Skeletal muscle tissue (tissue), 4 donors: ENCODE results near the gene GALNT17. TPM values are rescaled to one million over a fixed set of nuclear protein-coding genes. Genes with fewer than 3 reads are reported as not detected.

Source experiments
- H3K27ac ChIP-seq: one replicate; pipeline ENCODE4 v1.7.0; 2013; ENCODE audit warnings: mild to moderate bottlenecking, low read depth, low read length, inconsistent platforms
- H3K27me3 ChIP-seq, 3 donors: one replicate each; pipeline ENCODE4 v1.7.0; 2013; ENCODE audit warnings: low read length in 3 of 3; ENCODE audit not compliant: control insufficient read depth in 3 of 3, insufficient read depth in 3 of 3
- H3K36me3 ChIP-seq, 3 donors: one replicate each; pipeline ENCODE4 v1.7.0; 2013; ENCODE audit warnings: low read length in 3 of 3; ENCODE audit not compliant: control insufficient read depth in 3 of 3, insufficient read depth in 3 of 3
- H3K4me1 ChIP-seq, 3 donors: one replicate each; pipeline ENCODE4 v1.7.0; 2013; ENCODE audit warnings: low read length in 3 of 3, mild to moderate bottlenecking in 3 of 3; ENCODE audit not compliant: control insufficient read depth in 3 of 3, insufficient read depth in 3 of 3
- H3K4me3 ChIP-seq, 3 donors: one replicate each; pipeline ENCODE4 v1.7.0; 2013; ENCODE audit warnings: low read length in 3 of 3
- H3K9ac ChIP-seq, 3 donors: one replicate each; pipeline ENCODE4 v1.7.0; 2013; ENCODE audit warnings: low read length in 3 of 3, mild to moderate bottlenecking in 3 of 3, moderate library complexity in 2 of 3, low read depth in 1 of 3
- H3K9me3 ChIP-seq, 3 donors: one replicate each; pipeline ENCODE4 v1.7.0; 2013; ENCODE audit warnings: low read length in 3 of 3; ENCODE audit not compliant: control insufficient read depth in 3 of 3
- total RNA-seq: library from RNA; depleted of rRNA; stranded (reverse); fragments of >200 nt; gene quantifications from one replicate; pipeline ENCODE4 v1.2.3, GENCODE V29; 2014
- donor health status: Osteomylitis.

Gene GALNT17
- total RNA-seq, 1 donor from 2014 or later: 24.5 TPM

- H3K36me3 ChIP-seq: no peaks in the 10 kb centered on the region
- H3K27me3 ChIP-seq: no peaks in the 10 kb centered on the region
- H3K27ac ChIP-seq: no peak overlapping the region
- H3K4me1 ChIP-seq: no peaks in the 10 kb centered on the region
- no peak overlapping the region for H3K4me3 ChIP-seq
- no peak overlapping the region for H3K9ac ChIP-seq
- H3K9me3 ChIP-seq: no peaks in the 10 kb centered on the region
Measured at GRCh38 chr7:71679480-71679879, 547.5 kb downstream of the GALNT17 start.

- H3K9me3 ChIP-seq: no peaks in the 10 kb centered on the region
Measured at GRCh38 chr7:71682181-71682580, 550.2 kb downstream of the GALNT17 start.

GRCh38 chr7:71682841-71683781 lies 551.2 kb downstream of the GALNT17 start:
- no peaks in the 10 kb centered on the region for H3K27me3 ChIP-seq
- H3K9me3 ChIP-seq: no peaks in the 10 kb centered on the region
- no peaks in the 10 kb centered on the region for H3K4me1 ChIP-seq
- H3K27ac ChIP-seq: no peak overlapping the region
- H3K36me3 ChIP-seq: no peaks in the 10 kb centered on the region
- H3K9ac ChIP-seq: no peak overlapping the region
- H3K4me3 ChIP-seq: no peak overlapping the region

More at GRCh38 chr7:71682181-71682580, 550.2 kb downstream of the GALNT17 start:
- no peaks in the 10 kb centered on the region for H3K36me3 ChIP-seq
- H3K4me1 ChIP-seq: no peaks in the 10 kb centered on the region
- H3K9ac ChIP-seq: no peak overlapping the region
- H3K27ac ChIP-seq: no peak overlapping the region
- H3K4me3 ChIP-seq: no peak overlapping the region
- no peaks in the 10 kb centered on the region for H3K27me3 ChIP-seq

DNA sequence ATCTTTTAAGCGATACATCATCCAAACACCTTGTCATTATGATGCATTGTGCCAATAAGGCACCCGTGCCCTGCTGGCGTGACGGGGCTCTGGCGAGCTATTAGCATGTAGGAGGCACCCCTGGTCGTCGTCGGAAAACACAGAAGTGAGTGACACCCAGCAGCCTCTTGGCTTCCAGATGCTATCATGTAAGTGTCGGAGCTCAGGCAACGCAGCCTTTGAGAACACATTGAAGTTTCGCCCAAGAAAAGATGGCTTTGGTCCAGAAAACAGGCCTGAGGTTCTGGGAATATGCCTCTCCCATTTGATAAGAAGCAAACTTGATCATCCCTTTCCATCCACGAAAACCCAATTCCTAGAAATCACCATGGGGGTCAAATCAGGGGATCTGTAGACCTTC lies 555.3 kb downstream of the GALNT17 start:
- no peaks in the 10 kb centered on the region for H3K27me3 ChIP-seq
- H3K27ac ChIP-seq: no peak overlapping the region
- H3K9ac ChIP-seq: no peak overlapping the region
- no peaks in the 10 kb centered on the region for H3K4me1 ChIP-seq
- H3K4me3 ChIP-seq: no peak overlapping the region
- no peaks in the 10 kb centered on the region for H3K36me3 ChIP-seq
- H3K9me3 ChIP-seq: no peaks in the 10 kb centered on the region

DNA sequence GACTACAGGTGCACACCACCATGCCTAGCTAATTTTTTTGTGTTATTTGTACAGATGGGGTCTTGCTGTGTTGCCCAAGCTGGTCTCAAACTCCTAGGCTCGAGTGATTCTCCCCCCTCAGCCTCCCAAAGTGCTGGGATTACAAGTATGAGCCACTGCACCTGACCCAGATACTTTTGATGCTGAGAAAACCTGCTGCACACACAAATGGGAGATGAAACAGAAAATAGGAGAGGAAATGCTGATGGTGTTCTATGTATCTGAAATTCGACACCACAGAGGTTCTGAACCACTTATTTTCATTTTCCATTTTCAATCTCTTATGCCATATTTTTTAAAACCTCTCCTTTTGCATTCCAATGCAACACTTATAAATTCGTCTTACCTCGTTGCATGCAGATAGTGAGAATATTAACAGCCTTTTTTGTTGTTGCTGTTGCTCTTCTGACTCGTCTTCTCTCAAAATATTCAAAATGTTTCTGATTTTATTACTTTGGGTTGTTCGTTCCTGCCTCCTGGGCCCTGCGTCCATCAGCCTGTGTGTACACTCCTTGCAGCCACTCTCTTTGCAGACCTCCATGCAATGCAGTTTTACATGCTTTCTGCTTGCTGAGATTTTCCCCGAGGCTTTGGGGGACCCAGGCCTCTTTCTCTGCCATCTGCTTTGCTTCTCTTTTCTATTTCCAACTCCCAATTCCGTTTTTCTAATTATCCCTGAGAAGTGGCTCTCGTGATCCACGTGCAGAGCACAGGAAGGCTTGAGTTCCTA lies 556.1 kb downstream of the GALNT17 start:
- Histone ChIP-seq H3K36me3 (no peaks in the 10 kb centered on the region), H3K4me3 (no peak overlapping the region)

GRCh38 chr7:71691538-71691937 lies 559.6 kb downstream of the GALNT17 start:
- Histone ChIP-seq H3K36me3 (no peaks in the 10 kb centered on the region), H3K27ac (no peak overlapping the region), H3K9ac (no peak overlapping the region), H3K4me1 (no peaks in the 10 kb centered on the region), H3K27me3 (no peaks in the 10 kb centered on the region), H3K9me3 (no peaks in the 10 kb centered on the region), H3K4me3 (no peak overlapping the region)

More for the DNA sequence above, 556.1 kb downstream of the GALNT17 start:
- Histone ChIP-seq H3K9ac (no peak overlapping the region), H3K27me3 (no peaks in the 10 kb centered on the region), H3K4me1 (no peaks in the 10 kb centered on the region), H3K27ac (no peak overlapping the region), H3K9me3 (no peaks in the 10 kb centered on the region)

DNA sequence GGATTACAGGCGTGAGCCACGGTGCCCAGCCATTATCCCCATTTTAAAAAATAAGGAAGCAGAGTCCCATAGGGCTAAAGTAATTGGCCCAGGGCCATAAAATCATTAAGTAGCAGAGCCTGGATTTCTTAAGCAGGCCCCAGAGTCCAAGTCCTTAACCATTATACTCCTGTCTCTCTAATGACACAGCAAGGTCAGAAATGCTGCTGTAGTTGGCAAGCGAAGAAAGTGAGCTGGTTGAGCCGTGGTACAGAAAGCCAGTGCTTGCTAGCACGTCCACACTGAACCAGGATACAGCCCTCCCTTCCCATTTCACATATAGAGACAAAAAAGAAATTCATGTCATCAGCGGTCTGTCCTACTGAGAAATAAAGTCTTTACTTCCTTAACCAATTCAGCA lies 562.7 kb downstream of the GALNT17 start:
- H3K27ac ChIP-seq: no peak overlapping the region

DNA sequence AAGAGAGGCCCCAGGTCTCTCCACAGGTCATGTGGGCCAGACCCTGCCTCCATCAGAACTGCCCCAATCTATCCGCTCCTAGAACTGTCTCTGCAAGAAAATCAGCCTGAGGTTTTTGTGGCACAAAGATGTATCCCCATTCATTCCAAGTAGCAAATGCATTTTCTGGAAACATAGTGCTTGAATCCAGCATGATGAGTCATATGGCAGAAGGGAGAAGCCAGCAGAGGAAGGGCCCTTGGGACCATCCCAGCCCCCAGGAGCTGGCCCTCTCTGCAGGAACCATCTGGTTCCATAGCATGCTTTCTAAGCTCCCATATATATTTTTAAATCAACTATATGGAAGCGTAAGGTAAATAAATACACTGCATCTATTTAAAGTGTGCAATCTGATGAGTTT lies 563.2 kb downstream of the GALNT17 start:
- Histone ChIP-seq H3K9me3 (peaks cover 0 to 2% (median 0%) of the 10 kb centered on the region in 3 donors), H3K4me1 (no peaks in the 10 kb centered on the region), H3K36me3 (no peaks in the 10 kb centered on the region), H3K4me3 (no peak overlapping the region), H3K27me3 (no peaks in the 10 kb centered on the region), H3K27ac (no peak overlapping the region), H3K9ac (no peak overlapping the region)

More for the DNA sequence above, 562.7 kb downstream of the GALNT17 start:
- Histone ChIP-seq H3K4me1 (no peaks in the 10 kb centered on the region), H3K9me3 (peaks cover 0 to 2% (median 0%) of the 10 kb centered on the region in 3 donors), H3K36me3 (no peaks in the 10 kb centered on the region), H3K9ac (no peak overlapping the region), H3K4me3 (no peak overlapping the region), H3K27me3 (no peaks in the 10 kb centered on the region)

GRCh38 chr7:71696511-71696910 lies 564.6 kb downstream of the GALNT17 start:
- H3K4me3 ChIP-seq: no peak overlapping the region
- H3K9me3 ChIP-seq: peaks cover 0 to 2% (median 0%) of the 10 kb centered on the region in 3 donors
- no peaks in the 10 kb centered on the region for H3K27me3 ChIP-seq
- no peak overlapping the region for H3K27ac ChIP-seq
- no peaks in the 10 kb centered on the region for H3K36me3 ChIP-seq
- H3K9ac ChIP-seq: no peak overlapping the region
- no peaks in the 10 kb centered on the region for H3K4me1 ChIP-seq

GRCh38 chr7:71697400-71697799 lies 565.5 kb downstream of the GALNT17 start:
- Histone ChIP-seq H3K4me3 (no peak overlapping the region), H3K36me3 (no peaks in the 10 kb centered on the region), H3K9ac (no peak overlapping the region), H3K4me1 (no peaks in the 10 kb centered on the region), H3K27me3 (no peaks in the 10 kb centered on the region), H3K9me3 (peaks cover 0 to 2% (median 0%) of the 10 kb centered on the region in 3 donors), H3K27ac (no peak overlapping the region)
